Astrocyte (in vitro differentiated cells and primary cell): ENCODE measurements around the gene PCDHB11.

Source experiments
- CTCF ChIP-seq: IDR thresholded peaks from 2 replicates; pipeline ENCODE4 v1.5.1; 2011; ENCODE audit warnings: low read depth, mild to moderate bottlenecking, inconsistent platforms, low read length, moderate library complexity; ENCODE audit not compliant: insufficient read depth
- EZH2 ChIP-seq: IDR thresholded peaks from 2 replicates; pipeline ENCODE4 v1.6.1; 2012; ENCODE audit warnings: mild to moderate bottlenecking, low read length, inconsistent platforms; ENCODE audit not compliant: insufficient read depth

GRCh38 chr5:141250576-141250975, 51.1 kb downstream of the PCDHB11 start:
- TF ChIP-seq CTCF: no peak
- TF ChIP-seq EZH2: no peak
